Fibroblast of skin of back (primary cell): ENCODE data around the gene SNAPC1.

ENCODE experiments used
- DNase-seq: peaks from one replicate; pipeline ENCODE4 v3.0.0-alpha.2; 2013

SNAPC1 gene

GRCh38 chr14:61812347-61813095, 50.3 kb downstream of the SNAPC1 start, which contains the start of gene SYT16:
Gene SYT16 (plus strand): TSS chr14:61812703.
- DNase-seq = peak; percentile 11

DNA sequence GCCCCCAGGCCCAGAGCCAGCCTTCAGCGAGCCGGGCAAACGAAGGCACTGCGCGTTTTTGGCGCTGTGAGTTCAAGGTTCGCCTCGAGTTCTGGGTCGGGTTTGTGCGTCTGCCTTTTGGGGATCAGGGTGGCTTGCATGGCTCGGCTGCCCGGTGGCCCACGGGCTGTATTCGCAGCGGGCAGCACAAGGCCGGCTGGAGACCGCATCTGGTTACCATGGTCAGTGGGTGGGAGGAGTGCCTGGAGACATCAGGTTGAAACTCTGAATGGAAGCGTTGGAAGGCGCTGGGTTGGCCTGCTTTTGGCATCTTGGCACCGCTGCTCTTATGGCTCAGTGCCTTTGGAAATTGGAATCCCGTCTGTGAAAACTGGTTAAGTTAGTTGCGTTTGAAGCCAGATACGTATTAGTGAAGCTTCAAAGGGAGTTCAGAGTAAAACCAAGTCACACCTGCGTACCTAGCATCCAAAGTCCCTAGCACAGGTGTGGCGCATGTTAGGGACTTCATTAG, 50.9 kb downstream of the SNAPC1 start:
- no peak for DNase-seq

GRCh38 chr14:61822458-61822857, 60.2 kb downstream of the SNAPC1 start:
- no peak for DNase-seq

GRCh38 chr14:61832783-61833182, 70.6 kb downstream of the SNAPC1 start:
- no peak for DNase-seq

- DNase-seq = no peak
Observed at GRCh38 chr14:61836184-61836583, 74.0 kb downstream of the SNAPC1 start.

- no peak for DNase-seq
Observed at GRCh38 chr14:61836807-61837206, 74.6 kb downstream of the SNAPC1 start.

GRCh38 chr14:61837336-61838229, 75.4 kb downstream of the SNAPC1 start:
- DNase-seq = peak; percentile 77

DNA sequence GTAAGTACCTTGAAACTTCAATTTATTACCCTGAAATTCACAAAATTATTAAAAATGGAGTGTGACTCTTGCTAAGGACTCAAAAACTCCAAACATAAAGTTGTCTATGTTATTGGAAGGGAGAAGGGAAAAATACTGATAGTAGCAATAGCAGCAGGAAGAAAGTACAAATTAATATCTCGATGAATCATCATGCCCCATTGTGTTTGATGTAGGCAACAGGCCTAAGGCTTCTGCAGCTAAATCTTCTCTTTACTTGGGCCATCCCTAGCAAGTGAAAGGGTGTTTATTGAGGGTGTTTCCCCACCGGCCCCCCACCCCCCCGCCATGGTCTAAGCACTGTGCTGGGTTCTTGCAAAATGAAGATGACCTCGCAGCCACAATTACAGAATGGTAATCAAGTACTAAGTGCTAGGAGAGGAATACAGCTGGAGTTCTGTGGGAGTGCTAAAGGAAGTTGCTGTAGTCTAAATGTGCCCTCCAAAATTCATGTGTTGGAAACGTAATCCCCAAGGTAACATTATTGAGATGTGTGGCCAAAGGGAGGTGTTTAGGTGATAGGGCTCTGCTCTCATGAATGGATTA, 76.5 kb downstream of the SNAPC1 start:
- no peak for DNase-seq

DNA sequence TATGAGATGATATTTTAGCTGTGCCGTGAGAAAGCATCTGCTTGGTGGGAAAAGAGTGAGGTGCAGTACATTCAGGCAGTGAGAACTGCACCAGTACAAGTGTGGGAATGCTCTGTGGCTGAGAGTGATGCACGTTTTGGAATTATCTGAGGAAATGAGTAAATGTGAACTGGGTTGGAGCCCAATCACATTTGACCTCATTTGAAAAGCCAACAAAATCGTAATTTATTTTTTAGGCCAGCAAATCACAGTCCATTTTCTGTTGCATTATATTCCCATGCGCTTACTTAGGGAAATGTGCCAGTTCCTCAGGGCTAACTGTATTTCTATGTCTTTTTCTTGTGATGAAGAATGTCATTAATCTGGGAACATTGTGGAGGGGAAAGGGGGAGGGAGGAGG, 77.3 kb downstream of the SNAPC1 start:
- DNase-seq = peak; percentile 56

- DNase-seq = peak; percentile 32
Observed at GRCh38 chr14:61841145-61841544, 78.9 kb downstream of the SNAPC1 start.
